NCI-H2227 treated with DMSO at 0.1 percent for 48 hours (cell line): ENCODE measurements around the gene RAPGEF5.
A peak's percentile ranks its signal among the peaks of the same experiment; 100 is the strongest.

Experiments used
- DNase-seq: peaks from one replicate; lab custom pipeline; 2025; lab: John Stamatoyannopoulos, UW

The RAPGEF5 gene

DNA sequence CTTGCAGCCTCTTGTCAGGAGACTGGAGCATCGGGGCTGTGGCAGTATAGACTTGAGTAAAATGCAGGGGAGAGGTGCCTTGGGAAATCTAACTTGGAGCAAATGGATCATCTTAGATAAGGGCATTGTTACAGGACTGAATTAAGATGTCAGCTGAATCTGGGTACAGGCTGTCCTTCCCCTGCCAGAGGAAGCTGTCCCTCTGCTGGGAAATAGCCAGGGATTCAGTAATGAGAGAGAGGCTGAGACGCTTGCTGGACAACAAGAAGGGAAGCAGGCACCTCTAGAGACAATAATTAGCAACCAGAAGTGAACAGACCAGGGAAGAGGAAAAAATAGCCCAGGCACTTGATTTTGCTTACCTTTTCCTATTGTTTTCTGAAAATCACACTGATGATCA lies 20.7 kb upstream of the RAPGEF5 start:
- no peak for DNase-seq

DNA sequence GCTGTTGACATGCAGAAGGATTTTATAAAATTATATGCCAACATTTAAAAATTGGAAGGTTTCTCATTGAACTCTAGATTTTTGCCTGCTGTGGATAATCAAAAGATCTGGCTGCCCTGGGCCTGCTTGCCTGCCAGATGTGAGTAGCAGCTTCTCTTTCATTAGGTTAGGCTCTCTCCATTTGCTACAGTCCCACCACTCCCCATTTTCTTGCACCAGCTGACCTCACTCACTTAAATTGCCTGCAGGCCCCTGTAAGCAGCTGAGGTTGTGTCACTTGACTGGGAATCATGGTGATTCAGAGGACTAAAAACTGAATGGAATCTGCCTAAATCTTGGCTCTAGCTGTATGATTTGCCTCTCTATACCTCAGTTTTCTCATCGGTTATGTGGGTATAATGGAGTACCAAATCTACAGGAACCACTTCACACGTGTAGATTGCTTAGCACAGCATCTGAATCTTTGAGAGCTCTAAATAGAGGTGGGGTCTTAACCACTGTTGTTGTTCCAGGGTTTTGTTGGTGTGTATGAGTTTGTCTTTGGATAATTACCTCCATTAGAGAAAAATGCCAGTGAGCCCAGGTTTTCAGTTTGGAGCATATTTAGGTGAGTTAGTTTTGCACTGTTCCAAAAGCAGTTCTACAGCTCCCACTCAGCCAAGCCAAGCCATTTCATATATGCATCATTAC lies 18.6 kb upstream of the RAPGEF5 start:
- peak; percentile 6 for DNase-seq

DNA sequence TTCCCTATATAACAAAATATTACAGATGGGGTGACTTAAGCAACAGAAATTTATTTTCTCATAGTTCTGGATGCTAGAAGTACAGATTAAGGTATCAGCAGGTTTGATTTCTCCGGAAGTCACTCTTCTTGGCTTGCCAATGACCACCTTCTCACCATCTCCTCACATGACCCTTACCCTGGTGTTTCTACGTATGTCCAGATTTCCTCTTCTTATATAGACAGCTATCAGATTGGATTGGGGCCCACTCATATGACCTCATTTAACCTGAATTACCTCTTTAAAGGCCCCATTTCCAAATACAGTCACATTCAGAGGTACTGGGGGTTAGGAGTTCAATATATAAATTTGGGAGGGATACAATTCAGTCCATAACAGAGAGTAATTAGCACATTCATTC lies 17.0 kb upstream of the RAPGEF5 start:
- DNase-seq, result no peak

DNA sequence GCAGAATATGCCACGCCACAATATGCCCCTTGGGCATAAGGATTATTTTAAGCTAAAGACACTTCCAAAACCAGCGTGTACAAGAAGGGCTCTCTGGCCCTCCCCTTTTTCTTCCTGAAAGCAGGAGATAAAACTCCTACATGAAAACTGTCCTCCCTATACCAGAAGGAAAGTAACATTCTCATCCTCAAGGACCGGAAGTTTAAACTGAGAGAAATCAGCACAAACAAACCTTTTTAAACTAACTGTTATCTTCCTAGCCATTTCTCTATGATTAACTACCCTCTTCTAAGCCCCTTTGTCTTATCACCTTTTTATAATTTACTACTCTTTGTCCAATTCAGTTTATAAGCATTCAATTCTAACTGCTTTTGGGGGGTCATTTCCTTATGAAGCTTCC lies 16.4 kb upstream of the RAPGEF5 start:
- DNase-seq, result no peak

DNA sequence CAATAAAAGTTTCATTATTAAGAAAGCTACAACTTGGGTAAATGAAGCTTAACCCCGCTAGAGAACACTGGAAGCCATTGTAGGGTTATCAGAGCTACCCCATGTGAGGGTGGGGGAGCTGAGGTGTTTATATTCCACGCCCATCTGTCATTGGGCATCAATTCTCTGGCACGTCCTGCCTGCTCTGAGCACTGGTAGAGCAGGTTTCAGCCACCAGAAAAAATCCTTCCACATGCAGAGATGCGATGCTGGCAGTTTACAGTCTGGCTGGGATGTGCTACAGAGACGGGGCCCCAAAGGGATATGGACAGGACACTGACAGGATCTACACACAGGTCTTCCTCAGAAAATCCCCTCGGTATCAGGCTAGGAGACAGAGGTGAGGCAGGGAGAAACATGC lies 15.9 kb upstream of the RAPGEF5 start:
- no peak for DNase-seq

DNA sequence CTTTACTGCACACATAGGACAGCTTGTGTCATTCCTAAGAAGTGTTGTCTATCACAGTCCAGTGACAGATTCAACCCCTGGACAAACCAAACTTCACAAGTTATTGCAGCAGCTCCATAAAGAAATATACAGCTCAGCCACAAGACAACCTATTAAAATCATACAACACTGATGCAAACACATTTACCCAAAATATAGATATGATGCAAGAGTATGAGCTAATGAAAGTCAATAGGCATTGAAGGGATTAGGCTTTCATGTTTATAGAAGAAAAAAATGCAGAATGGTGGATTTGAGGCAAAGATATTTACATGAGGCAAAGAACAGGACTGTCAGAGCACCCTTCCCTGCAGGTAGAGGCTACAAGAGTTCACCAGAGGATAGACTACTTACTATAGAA lies 14.9 kb upstream of the RAPGEF5 start:
- no peak for DNase-seq

DNA sequence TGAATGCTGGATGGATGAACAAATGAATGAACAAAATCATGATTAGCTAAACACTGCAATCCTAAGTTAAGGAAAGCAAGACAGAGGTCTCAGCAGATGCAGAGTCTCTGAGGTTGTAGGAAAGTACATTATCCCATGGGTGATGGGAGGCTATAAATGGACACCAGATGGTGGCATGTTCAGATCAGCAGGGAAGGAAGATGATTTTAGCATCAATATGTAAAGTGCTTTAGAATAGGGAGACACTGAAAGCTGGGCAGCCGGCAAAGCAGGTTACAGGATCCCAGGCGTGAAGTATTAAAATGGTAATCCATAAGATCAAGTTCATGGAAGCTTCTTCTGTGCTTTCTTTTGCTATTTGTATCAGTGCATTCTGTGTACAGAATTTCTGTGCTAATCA lies 7.9 kb upstream of the RAPGEF5 start:
- DNase-seq, result no peak

DNA sequence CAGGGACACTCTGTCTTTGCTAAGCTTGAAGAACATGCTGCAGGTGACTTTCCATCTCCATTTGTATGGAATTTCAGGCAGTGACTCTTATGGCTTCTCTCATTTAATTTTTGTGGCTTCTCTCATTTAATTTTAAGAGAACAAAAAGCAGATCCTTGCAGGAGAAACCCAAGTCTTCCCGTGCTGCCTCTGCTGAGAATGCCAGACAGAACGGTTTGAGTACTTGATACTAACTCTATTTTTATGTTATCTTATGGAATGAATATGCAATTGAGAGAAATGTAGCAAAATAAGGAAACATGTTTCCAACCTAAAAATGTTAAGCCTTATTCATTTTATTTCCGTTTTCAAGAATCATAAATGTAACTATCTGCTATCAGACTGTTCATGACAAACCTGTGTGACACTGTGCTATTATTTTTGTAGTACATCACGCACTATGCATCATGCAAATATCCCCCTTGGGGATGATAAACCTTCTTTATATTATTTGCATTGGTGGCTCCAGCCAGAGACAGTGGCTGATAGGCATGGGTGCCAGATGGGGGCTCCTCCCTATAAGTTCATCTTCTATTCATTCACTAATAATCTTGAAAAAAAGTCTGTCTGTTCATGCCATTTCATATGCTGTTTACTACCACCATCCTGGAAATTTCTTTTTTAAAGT lies 6.9 kb upstream of the RAPGEF5 start:
- DNase-seq, result no peak

DNA sequence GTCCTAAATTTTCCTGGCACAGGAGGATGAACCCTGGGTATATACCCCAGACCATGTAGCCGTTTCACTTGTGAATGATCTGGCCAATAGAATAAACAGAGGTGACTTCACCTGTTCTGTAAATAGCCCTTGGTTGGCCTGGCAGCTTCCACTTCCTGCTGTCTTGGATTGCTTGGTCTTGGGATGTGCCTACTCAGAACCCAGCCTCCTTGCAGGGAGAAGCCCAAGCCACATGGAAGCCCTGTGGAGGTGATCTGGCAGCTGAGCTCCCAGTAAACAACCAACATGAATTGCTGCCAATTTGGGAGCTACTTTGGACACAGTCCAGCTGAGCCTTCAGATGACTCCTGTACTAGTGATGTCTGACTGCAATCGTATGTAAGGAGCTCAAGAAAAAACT lies 4.8 kb upstream of the RAPGEF5 start:
- no peak for DNase-seq

DNA sequence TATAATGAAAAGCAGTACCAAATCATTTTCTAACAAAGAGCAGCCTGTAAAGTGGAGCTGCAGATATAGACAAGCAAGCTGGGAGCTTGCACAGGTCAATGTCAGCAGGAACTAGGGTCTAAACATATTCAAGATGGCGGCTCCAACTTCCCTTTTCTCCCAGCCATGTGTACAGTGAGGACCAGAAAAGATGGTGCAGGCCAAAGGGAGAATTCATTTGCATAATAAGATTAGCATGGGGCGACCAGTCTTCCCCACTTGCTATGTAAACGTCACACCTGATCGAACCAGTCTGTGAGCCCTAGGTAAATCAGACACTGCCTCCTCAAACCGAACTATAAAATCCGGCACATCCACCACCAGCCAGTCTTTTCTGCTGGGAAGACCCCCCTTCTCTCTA lies 4.4 kb upstream of the RAPGEF5 start:
- DNase-seq, result no peak

DNA sequence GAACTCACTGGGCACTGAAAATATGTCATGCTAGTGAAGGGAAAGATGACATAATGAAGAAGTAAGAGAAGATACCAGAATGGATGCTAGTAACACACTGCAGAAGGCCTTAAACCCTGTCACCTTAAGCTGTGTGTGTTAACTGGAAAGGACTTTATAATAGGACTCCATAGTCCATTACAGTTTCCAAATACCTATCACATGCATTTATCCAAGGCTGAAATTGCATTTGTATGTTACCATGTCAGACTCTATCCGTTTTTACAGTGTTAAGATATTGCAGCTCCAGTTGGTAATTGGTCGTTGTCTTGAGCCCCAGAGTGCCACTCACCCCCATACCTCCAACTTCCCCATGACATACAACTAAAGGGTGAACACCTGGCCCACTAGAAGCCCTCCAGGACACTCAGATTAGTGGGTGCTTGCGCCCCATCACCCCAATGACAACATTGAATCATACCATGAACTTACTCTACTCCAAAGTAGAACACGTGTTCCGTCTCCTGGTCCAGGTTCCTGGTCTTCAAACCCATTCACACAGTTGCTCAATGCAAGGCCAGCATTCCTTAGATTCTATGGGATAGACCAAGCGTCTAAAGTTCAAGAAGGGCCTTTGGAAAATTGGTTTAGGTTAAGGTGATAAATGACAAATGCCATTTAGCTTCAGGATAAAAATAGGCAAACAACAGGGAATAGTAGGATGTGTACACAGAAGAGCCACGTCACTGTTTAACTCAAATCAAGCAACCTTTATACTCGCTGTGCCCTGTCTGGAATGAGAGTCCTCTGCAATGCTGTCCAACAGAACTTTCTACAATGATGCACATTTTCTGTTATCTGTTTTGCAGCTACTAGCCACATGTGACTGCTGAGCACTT lies 2.1 kb upstream of the RAPGEF5 start:
- no peak for DNase-seq

DNA sequence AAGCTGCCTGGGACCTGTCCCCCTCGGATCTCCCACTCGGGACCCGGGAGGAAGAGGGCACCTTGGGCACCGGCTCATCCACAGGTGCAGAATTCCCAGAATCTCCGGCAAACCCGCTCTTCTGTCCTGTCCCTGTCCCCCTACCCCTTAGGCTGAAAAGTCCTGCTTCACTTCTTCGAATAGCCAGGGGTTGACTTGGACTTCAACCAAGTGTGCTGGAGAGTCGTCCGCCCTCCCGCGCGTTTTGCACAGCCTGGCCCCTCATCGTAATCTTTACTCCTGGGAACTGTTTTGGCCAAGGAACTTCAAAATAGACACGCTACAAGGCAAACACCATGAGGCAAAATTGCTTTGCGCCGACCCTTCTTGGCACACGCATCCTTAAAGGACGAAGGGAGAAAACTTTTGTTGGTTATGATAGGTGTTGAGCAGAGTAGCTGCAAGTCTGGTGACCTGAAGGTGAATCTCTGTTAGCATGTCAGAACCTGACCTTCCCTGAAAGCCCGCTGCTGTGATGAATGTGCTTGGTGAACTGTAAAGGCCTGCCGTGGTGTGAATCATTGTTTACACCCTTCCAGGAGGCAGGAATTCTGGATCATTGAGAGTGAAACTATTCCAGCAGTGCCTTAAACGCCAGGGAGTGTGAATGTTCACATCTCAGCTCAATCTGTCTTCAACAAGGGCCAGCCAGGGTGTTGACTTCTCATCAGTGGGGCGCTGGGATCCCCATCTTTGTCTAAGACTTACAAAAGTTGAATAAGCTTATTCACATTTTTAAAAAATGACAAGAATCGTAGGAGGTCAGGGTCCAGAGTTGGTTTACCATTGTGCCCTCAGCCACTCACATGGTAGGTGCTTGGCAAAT lies 589 bp upstream of the RAPGEF5 start:
- DNase-seq, result peak; percentile 32

DNA sequence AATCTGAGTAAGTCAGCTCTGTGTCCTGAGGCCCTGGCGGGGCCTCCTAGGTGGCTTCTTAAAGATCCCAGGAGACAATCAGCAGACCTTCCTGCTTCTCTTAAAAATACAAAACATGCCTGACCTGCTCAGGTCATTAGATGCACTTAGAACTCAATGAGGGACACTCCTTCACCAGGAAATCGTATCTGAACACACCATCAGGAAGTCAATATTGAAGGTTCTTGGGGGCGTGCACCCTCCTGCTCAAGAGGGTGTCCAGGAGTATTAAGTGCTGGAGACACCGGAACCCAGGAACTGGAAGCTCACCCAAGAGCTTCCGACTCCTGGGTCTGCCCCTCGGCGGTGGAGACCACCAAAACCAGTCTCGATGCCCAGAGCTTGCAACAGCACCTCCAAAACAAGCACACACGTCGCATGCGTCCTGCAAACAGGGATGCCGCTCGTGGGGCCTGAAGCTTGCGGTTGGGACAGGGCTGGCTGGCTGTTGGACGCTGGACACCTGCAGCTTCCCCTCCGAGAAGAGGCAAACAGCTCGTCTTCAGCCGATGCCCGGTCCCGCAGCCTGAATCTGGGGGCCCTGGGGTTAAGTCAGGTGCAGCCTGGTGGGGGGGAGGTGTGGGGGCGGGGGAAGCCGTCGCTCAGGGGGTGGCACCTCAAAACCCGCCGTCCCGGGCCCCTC lies 803 bp downstream of the RAPGEF5 start:
- DNase-seq, result no peak

DNA sequence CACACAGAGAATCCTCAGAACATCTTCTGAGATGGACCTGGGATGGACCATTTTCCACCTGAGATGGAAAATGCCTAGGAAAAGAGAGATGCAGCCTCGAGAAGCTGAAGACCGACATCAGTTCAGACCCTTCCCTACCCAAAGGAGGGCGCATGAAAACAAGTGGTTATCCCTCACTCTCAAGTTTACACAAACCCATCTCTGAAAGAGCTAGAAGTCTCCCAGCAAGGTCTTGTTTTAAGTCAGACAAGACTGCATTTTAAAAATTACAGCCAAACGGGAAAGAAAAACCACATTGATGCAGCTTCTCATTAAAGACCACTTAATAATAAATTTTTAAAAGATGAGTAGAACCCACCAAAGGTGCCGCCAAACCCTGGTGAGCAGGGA lies 1.3 kb downstream of the RAPGEF5 start:
- no peak for DNase-seq

DNA sequence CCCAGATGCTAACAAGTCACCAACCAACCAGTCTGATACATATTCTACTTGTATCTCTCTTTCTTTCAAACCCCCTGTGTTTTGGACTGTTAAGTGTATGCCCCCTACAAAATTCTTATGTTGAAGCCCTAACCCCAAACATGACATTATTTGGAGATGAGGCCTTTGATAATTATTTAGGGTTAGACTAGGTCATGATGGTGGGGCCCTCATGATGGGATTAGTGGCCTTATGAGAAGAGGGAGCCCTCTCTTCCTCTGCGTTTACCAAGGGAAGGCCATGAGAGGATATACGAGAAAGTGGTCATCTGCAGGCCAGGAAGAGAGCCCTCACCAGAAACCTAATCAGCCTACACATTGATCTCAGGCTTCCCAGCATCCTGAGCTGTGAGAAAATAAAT lies 2.5 kb downstream of the RAPGEF5 start:
- DNase-seq, result no peak

DNA sequence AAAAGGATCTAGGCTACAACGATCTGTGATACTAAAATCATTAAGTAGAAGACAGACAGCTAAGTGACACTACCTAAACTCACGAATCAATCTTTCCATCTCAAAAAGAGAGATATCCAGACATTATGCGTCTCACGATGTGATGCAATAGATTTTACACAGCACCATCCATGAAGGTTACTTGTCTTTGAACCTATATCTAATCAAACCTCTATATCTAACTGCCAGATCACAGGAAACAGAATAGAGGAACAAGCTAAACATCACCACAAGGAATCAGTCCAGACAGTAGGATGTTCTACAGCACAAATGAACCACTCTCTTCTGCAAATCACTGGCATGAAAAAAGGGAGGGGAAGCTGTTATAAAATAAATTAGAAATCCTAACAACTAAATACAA lies 4.1 kb downstream of the RAPGEF5 start:
- DNase-seq, result no peak

DNA sequence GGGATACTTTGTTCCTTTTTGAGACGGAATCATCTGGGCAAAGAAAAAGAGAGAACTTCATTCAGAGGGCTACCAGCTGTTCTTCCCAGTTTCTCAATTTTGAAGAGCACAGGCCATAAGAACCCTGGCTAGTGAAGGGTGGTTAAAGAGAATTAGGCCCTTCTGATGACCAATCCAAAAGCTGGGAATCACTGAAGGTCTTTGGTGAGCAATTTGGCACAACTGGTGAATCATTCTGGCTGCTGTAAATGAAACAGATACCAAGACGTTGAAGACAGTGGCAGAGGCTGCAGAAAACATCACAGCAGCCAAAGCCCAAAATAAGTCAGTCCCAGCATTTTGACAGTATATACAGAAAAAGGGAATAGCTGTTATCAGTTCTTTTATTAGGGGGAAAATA lies 5.1 kb downstream of the RAPGEF5 start:
- no peak for DNase-seq

DNA sequence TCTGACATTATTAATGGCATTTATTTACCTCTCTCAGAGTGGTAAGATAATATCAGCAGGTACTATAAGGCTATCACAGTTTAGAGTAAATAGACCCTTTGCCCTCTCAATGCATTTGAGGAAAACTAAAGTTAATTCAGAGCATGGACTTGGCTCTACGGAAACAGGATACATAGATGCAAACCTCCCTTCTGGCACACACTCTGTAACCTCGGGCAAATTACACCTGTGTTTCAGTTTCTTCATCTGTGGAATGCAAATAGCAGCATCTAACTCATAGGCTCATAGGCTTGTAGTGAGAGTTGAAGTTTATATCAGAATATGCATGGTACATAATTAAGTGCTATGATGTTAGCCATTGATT lies 5.6 kb downstream of the RAPGEF5 start:
- no peak for DNase-seq

DNA sequence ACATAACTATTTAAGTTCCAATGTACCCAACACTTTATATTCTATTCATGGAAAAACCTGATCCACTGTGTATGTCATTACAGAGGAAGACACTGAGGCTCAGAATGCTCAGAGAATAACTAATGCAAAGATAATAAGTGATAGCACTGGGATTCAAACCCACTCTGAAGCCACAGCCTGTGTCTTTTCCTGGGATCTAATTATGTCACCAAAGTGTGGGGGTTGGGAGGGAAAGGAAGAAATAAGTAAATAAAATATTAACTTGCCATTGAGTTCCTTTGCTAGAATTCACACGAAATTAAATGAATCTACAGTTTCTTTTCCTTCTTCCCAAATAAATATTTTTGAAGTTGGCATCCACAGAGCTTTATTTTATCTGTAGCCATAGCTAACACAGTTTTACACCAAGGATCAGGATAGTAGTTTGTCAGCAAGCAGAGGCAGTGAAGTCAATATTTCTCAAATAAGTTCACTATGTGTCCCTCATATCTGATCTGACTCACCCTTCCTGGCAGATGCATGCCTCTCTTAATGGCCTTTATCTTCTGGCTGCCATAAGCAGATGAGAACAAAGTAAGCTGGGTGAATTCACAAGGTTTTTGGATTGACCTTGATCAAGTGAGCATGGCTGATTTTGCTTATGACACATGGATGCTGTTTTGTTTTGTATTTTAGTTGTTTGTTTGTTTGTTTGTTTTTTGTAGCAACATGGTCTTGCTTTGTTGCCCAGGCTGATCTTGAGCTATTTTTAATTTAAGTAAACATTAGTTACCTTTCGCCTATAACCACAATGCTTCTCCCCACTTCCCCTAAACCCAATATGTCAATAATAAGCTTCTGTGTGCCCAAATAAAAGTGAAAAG lies 6.3 kb downstream of the RAPGEF5 start:
- no peak for DNase-seq

DNA sequence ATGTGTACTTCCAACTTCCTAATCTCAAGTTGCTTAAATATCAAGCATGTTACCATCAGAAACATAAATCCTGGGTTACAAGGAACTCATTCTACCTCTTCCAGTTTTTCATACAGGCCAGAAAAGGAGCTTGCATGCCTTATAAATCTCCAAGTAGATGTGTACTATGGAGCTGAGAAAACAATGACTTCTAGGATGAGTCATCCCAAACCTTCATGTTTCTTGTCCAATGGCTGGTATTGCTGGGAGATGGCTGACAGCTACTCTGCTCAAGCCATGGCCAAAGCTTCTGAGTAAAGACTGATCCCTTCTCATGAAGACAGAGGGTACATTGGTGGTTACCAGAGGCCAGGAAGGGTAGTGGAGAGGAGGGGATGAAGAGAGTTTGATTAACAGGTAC lies 8.6 kb downstream of the RAPGEF5 start:
- DNase-seq, result no peak
